ENCODE data around the gene RNF146. TPM values are rescaled to one million over a fixed set of nuclear protein-coding genes. Genes with fewer than 3 reads are reported as not detected.

RNF146 gene
- total RNA-seq, 1 experiment from 2014 or later, result 43.1 TPM

GRCh38 chr6:127249621-127250020 lies 17.0 kb upstream of the RNF146 start:
- Histone ChIP-seq H3K4me1 (ENCODE audit: control insufficient read depth, insufficient read depth, low read length) (no peaks in the 10 kb centered on the region), H3K27me3 (ENCODE audit: control insufficient read depth, insufficient read depth, low read length) (no peaks in the 10 kb centered on the region; the same call in 1 of the 2 replicates), H3K27ac (ENCODE audit: low read length) (no peak overlapping the region), H3K4me3 (ENCODE audit: low read depth in 2 of 2, low read length in 2 of 2) (no peak overlapping the region), H3K9me3 (ENCODE audit: control insufficient read depth, insufficient read depth, low read depth, low read length) (no peaks in the 10 kb centered on the region), H3K36me3 (ENCODE audit: control insufficient read depth, insufficient read depth, low read length) (no peaks in the 10 kb centered on the region)
- intact Hi-C loops (cut with micrococcal nuclease; ENCODE audit: unreplicated experiment) (no loop called here), in situ Hi-C loops (cut with HindIII; ENCODE audit: low pct_unique_long_range_greater_than_20kb, low sequenced_read_pairs) (no loop called here)
- TF ChIP-seq POLR2AphosphoS5 (IDR thresholded peaks at IDR 0.05; ENCODE audit: low read depth, low read length), result no peak
- TF ChIP-seq TCF7L2 (IDR thresholded peaks at IDR 0.05; ENCODE audit: low read depth, low read length), result no peak
- TF ChIP-seq CTCF (IDR thresholded peaks at IDR 0.05), result no peak
- TF ChIP-seq SIN3A (IDR thresholded peaks at IDR 0.05; ENCODE audit: borderline replicate concordance, insufficient read depth, low read depth, low read length), result no peak
- TF ChIP-seq REST (IDR thresholded peaks at IDR 0.05; ENCODE audit: insufficient read depth in 1 of 2, low read depth in 2 of 2, low read length in 1 of 2), result no peak
- ChIA-PET POLR2A (no interaction called here), CTCF (no interaction called here)
- DNase-seq (ENCODE audit: low read depth, low spot score) (no peak), ATAC-seq (no peak)
- BruUV-seq (replicated peaks), result no TSS peak

GRCh38 chr6:127255286-127255685 lies 11.4 kb upstream of the RNF146 start:
- BruUV-seq (replicated peaks), result no TSS peak
- in situ Hi-C loops (cut with HindIII; ENCODE audit: low pct_unique_long_range_greater_than_20kb, low sequenced_read_pairs), result no loop called here
- DNase-seq (ENCODE audit: low read depth, low spot score) (no peak), ATAC-seq (no peak)
- H3K27ac ChIP-seq (ENCODE audit: low read length), result no peak overlapping the region
- intact Hi-C loops (cut with micrococcal nuclease; ENCODE audit: unreplicated experiment), result no loop called here
- ChIA-PET CTCF (interaction anchor here (1.1 kb wide), 1 partner anchor 11 kb away, joined by 3 read pairs; the partner anchor contains the start of gene RNF146), POLR2A (no interaction called here)
- H3K27me3 ChIP-seq (ENCODE audit: control insufficient read depth, insufficient read depth, low read length), result no peaks in the 10 kb centered on the region; the same call in 1 of the 2 replicates
- H3K4me3 ChIP-seq (ENCODE audit: low read depth in 2 of 2, low read length in 2 of 2), result no peak overlapping the region
- H3K9me3 ChIP-seq (ENCODE audit: control insufficient read depth, insufficient read depth, low read depth, low read length), result no peaks in the 10 kb centered on the region
- no peaks in the 10 kb centered on the region for H3K36me3 ChIP-seq (ENCODE audit: control insufficient read depth, insufficient read depth, low read length)
- no peak for TF ChIP-seq SIN3A (IDR thresholded peaks at IDR 0.05; ENCODE audit: borderline replicate concordance, insufficient read depth, low read depth, low read length)
- no peak for TF ChIP-seq POLR2AphosphoS5 (IDR thresholded peaks at IDR 0.05; ENCODE audit: low read depth, low read length)
- no peak for TF ChIP-seq REST (IDR thresholded peaks at IDR 0.05; ENCODE audit: insufficient read depth in 1 of 2, low read depth in 2 of 2, low read length in 1 of 2)
- TF ChIP-seq TCF7L2 (IDR thresholded peaks at IDR 0.05; ENCODE audit: low read depth, low read length), result no peak
- TF ChIP-seq CTCF (IDR thresholded peaks at IDR 0.05), result no peak
- no peaks in the 10 kb centered on the region for H3K4me1 ChIP-seq (ENCODE audit: control insufficient read depth, insufficient read depth, low read length)
